ENCODE results near the gene NELFB. TPM values are rescaled to one million over a fixed set of nuclear protein-coding genes. Genes with fewer than 3 reads are reported as not detected.

The NELFB gene
- 45.1 and 65.0 TPM in 2 replicates for total RNA-seq

DNA sequence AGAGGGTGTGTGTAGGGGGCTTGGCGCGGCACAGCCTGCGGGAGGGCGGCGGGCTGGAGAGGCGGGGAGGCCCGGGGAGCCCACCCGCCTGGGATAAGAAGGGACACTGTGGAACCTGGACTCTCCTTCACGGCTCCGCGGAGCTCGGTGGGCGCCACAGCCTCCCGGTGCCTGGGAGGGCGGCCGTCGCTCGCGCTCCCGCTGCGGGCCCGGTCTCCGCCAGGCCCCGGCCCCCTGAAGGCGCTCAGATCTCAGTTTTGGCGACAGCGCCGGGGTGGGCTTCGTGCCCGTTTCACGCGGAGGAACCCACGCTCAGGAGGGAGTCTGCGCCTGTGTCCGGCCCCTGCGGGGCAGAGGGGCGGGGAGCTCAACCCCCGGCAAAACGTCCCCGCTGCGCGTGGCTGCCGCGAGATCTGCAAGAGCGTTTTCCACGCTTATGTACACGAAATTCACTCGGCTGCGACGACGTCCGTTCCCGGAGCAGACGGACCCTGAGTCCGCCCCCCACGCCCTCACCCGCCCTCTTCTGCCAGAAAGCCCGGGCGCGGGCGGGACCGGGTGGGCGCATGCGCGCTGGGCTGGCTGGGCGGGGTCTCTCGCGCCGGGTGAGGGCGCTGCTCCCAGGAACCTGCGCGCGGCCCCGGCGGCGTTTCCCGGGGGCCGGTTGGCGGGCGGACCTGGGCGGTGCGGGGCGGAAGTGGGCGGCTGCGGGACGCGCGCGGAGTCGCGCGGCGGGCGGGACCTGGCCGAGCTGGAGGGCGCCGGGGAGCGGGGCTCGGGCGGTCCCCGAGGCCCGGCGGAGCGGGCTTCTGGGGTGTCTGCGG is at the start of gene NELFB:
TSS of gene NELFB (plus strand) at position 704 of the 824 bp plus-strand sequence.

DNA sequence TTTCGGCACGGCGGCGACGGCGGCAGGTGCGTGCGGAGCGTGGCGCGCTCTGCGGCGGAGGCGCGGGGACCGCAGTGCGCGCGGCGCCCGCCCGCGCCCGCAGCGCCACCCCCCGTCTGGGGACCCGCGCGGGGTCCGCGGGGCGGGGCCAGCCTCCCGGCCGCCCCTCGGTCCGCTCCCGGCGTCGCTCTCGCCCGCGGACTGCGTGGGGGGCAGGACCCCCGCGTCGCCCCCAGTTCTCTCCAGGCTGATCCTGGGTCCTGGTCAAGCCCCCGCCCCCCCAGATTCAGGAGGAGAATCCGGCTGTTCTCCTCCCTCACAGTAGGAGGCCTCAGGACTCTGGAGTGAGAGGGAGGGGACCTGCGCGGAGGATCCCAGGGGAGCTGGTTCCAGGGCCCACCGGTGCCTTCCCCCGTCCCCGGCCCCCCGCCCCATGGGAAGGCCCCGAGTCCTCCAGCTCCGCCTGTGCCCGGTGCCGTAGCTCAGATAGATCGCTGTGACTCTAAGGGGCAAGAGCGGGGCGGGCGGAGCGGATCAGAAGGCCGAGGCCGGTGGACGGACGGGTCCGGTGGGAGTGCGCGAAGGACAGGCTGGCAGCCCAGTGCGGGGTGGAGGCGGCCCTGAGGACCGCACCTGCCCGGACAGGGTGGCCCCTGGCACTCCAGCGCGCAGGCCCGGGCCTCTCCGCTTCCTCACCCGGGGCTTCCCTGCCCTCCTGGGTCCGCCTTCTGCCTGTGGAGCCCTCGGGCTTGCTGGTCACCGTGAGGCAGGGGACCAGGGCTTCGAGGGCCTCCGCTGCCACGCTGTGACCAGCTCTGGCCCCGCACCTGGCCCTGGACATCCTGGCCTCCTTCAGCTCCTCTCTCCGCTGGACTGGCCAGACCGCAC is 32.7 kb upstream of the NELFB start, which contains the start of gene RNF208:
TSS of gene RNF208 (minus strand) at position 51 of the 888 bp plus-strand sequence. CDS start 1,028 bp downstream, outside the sequence.

DNA sequence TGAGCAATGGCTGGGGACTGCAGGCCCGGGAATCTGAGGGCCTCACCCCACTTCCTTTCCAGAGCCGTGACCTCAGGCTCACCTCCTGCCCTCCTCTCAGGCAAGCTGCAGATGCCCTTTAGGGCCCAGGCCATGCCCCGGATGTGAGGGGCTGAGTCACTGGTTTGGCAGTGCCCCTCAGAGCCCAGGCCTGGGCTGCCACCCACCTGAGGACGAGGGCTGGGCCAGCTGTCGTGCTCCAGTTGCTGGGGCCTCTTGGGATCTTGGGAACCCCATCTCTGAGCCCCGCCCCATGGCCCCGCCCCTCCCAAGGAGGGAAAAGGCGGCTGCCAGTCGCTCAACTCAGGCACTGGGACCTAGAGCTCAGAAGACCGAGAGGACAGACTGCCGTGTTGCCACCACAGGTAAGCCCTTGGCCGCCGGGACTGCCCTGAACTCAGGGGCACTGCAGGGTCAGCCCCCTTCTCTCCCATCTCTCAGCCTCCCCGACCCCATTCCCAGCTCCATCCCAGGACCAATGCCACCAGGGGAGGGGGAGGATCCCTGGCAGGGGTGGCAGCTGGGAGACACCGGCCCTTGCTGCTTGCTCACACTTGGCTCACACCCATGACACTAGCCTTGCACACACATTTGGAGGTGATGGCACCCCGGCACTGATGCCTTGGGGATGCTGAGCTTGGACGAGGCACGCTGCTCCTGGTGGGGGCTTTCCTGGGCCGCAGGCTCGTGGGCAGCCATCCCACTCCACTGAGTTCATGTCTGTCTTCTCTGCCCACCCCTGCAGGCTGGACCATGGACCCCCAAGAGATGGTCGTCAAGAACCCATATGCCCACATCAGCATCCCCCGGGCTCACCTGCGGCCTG is 30.1 kb upstream of the NELFB start, which contains the start of gene CYSRT1:
TSS of gene CYSRT1 (plus strand) at position 345 of the 865 bp plus-strand sequence. CDS start at position 793, 448 bp downstream.

DNA sequence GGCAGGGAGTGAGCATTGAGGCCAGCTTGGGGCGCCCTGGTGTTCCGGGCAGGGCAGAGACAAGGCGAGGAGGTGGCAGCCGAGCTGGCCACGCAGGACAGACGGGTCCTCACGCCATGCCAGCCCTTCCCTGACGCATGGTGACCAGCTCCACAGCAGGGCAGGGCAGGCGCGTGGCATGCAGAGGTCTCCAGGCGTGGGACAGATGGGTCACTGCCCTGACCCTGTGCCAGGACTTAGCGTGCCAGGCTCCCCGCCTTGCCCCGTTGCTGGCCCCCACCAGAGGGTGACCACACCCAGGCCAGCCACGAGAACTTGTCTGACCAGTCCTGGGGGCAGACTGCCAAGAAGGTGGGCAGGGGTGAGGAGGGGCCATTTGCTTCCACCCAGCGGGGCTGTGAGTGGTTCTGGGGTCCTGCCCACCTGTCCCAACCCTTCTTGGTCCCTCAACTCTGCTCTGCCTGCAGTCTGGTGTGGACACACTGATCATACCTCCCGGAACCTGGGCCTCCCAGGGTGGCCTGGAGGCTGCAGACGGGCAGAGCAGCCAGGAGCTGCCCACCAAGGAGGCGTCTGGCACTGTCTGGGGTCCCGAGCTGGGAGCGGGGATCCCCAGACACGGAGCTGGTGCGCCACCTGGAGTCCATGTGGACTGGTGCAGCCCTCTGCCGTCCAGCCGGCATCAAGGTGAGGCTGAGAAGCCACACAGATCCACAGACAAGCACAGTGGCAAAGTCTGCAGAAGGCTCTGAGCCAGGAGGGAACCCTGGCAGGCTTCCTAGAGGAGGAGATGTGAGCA is 27.9 kb upstream of the NELFB start, which contains the start of gene RNF224:
TSS of gene RNF224 (plus strand) at position 449 of the 799 bp plus-strand sequence. CDS start 834 bp downstream, outside the sequence.

DNA sequence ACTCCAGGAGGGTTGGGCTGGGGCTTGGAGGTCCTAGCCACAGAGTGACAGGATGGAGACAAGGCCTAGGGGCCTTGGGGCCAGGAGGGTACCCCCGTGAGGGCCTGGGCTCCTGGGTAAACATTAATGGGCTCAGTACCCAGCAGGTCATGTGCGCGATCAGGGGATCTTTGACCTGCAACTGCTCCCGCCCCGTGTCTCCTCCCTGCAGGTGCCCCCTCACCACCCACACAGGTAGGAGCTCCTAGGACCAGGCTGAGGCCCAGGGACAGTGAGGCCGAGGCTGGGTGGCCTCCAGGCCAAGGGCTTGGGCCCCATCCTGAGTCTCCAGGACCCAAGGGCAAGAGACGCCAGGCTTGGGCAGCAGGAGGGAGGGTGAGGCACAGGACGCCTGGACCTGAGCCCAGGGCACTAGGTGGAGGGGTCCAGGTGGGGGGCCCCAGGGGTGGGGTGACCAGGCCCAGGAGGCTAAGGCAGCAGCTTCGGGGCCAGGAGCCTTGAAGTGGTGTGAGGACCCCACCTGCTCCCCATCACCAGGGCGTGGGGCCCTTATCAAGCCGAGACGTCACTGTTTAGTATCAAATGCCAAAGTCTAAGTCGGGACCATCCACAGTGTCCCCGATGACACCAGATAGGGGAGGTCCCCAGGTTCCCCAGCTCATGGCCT is 24.3 kb upstream of the NELFB start, which contains the start of gene SLC34A3:
TSS of gene SLC34A3 (plus strand) at position 197 of the 667 bp plus-strand sequence. CDS start 802 bp downstream, outside the sequence.

DNA sequence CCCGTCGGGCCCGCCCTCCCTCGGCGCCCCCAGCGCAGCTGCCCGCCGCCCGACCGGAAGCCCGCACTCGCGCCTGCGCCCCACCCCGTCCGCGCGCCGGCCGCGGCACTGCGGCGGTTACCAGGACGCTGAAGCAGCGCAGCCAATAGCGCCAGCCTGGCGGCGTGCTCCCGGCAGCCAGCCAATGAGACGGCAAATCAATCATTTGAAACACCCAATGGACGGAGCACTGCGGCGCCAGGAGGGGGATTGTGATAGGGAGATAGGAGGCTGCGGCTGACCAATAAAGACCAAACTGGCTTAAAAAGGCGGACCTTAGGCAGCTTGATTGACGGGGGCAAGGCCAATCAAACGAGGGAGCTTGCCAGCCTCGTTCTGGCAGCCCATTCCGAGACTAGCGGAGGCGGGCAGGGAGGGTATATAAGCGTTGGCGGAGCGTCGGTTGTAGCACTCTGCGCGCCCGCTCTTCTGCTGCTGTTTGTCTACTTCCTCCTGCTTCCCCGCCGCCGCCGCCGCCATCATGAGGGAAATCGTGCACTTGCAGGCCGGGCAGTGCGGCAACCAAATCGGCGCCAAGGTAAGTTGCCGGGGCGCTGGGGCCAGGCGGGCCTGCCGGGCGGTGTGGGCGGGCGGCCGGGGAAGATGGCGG is 14.2 kb upstream of the NELFB start, which contains the start of gene TUBB4B:
TSS of gene TUBB4B (plus strand) at position 447 of the 649 bp plus-strand sequence. CDS start at position 521, 74 bp downstream.

DNA sequence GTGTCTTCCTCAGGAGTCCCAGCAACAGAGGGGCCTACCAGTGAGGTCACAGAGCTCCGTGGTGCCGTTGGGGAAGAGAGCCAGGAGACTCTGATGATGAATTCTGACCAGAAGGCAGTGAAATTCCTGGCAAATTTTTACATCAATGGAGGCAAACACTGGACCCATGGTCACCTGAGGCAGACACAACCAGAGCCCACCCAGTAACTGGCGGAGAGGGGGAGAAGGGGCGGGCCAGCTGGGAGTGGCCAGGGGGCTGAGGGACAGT is 4.0 kb upstream of the NELFB start, which contains the start of gene STPG3:
TSS of gene STPG3 (plus strand) at position 93 of the 268 bp plus-strand sequence. CDS start at position 94, 1 bp downstream.

DNA sequence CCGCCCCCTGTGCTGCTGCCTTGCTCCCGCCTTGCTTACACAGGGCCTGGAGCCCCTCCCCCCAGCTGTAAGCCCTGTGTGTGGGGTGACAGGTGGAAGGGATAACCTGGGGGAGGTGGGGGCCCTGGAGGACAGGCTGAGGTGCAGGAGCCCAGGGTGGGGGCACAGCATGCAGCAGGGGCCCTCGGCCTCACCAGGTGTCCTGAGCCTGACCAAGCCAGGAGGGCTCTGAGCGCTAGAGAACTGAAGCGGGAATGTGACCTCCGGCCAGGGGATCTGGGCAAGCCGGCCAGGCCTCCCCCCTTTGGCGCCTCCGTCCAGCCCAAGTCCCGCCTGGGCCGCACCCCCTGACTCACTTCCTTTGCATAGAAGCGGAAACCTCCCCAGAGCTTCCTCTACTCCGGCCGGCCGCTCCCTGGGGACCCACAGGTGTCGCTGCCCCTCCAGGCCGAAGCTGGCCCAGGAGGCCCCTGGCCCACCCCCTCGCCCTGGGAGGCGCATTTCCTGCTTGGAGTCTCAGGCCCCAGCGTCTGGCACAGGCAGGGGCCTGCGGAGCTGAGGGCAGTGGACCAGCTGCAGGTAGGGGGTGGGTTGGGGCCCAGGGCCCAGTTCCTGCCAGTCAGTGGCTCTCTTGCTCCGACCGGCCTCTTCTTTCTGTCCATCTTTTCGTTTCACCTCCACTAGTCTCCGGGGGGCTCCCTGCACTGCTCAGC is 22.4 kb downstream of the NELFB start, which contains the start of gene TOR4A:
TSS of gene TOR4A (plus strand) at position 398 of the 713 bp plus-strand sequence. CDS start 964 bp downstream, outside the sequence.

DNA sequence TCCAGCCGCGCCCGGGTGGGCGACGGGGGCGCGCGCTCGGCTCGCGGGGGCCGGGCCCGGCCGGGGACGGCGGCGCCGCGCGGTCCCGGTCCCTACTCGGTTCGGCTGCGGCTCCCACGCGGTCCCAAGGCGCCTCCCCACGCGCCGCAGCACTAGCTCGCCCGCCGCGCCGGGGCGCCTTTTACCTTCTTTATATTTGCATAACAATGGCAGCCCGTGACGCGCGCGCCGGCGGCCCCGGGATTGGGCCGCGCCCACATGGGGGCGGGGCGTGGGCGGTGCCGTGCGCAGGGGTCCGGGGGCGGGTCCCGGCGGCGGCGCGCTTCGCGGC is 47.0 kb downstream of the NELFB start, which contains the start of gene NRARP:
TSS of gene NRARP (minus strand) at position 154 of the 331 bp plus-strand sequence. CDS start 343 bp downstream, outside the sequence.

Other genes starting within 250 kb of the NELFB start
- gene ABCA2, start 227.1 kb upstream of the NELFB start, total RNA-seq, result 10.4 and 20.3 TPM in 2 replicates
- not detected in 2 replicates for gene FUT7, start 223.2 kb upstream of the NELFB start, total RNA-seq
- 14.6 and 20.3 TPM in 2 replicates for gene NPDC1, start 209.2 kb upstream of the NELFB start, total RNA-seq
- not detected in 2 replicates for gene ENTPD2, start 201.3 kb upstream of the NELFB start, total RNA-seq
- gene SAPCD2, start 184.8 kb upstream of the NELFB start, total RNA-seq, result 0.85 and 10.4 TPM in 2 replicates
- 5.9 and 16.1 TPM in 2 replicates for gene UAP1L1, start 177.8 kb upstream of the NELFB start, total RNA-seq
- 67.3 and 120 TPM in 2 replicates for gene MAN1B1, start 168.3 kb upstream of the NELFB start, total RNA-seq
- gene DPP7, start 140.6 kb upstream of the NELFB start, total RNA-seq, result 33.9 and 69.9 TPM in 2 replicates
- under 0.01 and 0.19 TPM in 2 replicates for gene GRIN1, start 116.2 kb upstream of the NELFB start, total RNA-seq
- not detected in 2 replicates for gene LRRC26, start 85.3 kb upstream of the NELFB start, total RNA-seq
- gene TMEM210, start 83.3 kb upstream of the NELFB start, total RNA-seq, result not detected in 2 replicates
- 16.9 and 21.5 TPM in 2 replicates for gene ANAPC2, start 66.8 kb upstream of the NELFB start, total RNA-seq
- gene SSNA1, start 66.7 kb upstream of the NELFB start, total RNA-seq, result 43.1 and 109 TPM in 2 replicates
- 4.2 and 7.7 TPM in 2 replicates for gene TPRN, start 54.6 kb upstream of the NELFB start, total RNA-seq
- gene TMEM203, start 49.7 kb upstream of the NELFB start, total RNA-seq, result 36.9 and 42.9 TPM in 2 replicates
- 2.8 and 5.9 TPM in 2 replicates for gene NDOR1, start 49.6 kb upstream of the NELFB start, total RNA-seq
- 0.19 and 0.28 TPM in 2 replicates for gene RNF208, start 33.1 kb upstream of the NELFB start, total RNA-seq
- gene CYSRT1, start 30.2 kb upstream of the NELFB start, total RNA-seq, result under 0.01 and 0.19 TPM in 2 replicates
- not detected in 2 replicates for gene RNF224, start 27.8 kb upstream of the NELFB start, total RNA-seq
- not detected in 2 replicates for gene SLC34A3, start 24.4 kb upstream of the NELFB start, total RNA-seq
- gene TUBB4B, start 14.0 kb upstream of the NELFB start, total RNA-seq, result 99.2 and 1,104 TPM in 2 replicates
- gene STPG3, start 4.0 kb upstream of the NELFB start, total RNA-seq, result not detected in 2 replicates
- gene TOR4A, start 22.4 kb downstream of the NELFB start, total RNA-seq, result 13.8 and 31.1 TPM in 2 replicates
- gene NRARP, start 46.9 kb downstream of the NELFB start, total RNA-seq, result 0.28 and 0.77 TPM in 2 replicates
- 5.2 and 18.0 TPM in 2 replicates for gene EXD3, start 167.8 kb downstream of the NELFB start, total RNA-seq
- 0.28 TPM in 1 of 2 replicates, not detected in the other for gene NOXA1, start 168.1 kb downstream of the NELFB start, total RNA-seq
- not detected in 2 replicates for gene ENTPD8, start 186.0 kb downstream of the NELFB start, total RNA-seq
- gene NSMF, start 204.0 kb downstream of the NELFB start, total RNA-seq, result 15.2 and 17.3 TPM in 2 replicates